NCI-H774 (cell line): ENCODE measurements around the gene MPRIP.
A peak's percentile ranks its signal among the peaks of the same experiment; 100 is the strongest.

Experiments
- DNase-seq: peaks from one replicate; lab custom pipeline; 2025; lab: John Stamatoyannopoulos, UW

MPRIP gene

GRCh38 chr17:17028059-17028877 is 14.0 kb upstream of the MPRIP start:
- DNase-seq = no peak

GRCh38 chr17:17028878-17029535 is 13.2 kb upstream of the MPRIP start:
- no peak for DNase-seq

- no peak for DNase-seq
Measured at GRCh38 chr17:17029938-17030337, 12.3 kb upstream of the MPRIP start.

GRCh38 chr17:17030515-17031211 is 11.6 kb upstream of the MPRIP start:
- DNase-seq = no peak

- no peak for DNase-seq
Measured at GRCh38 chr17:17032131-17032692, 10.0 kb upstream of the MPRIP start.

GRCh38 chr17:17033466-17033865 is 8.8 kb upstream of the MPRIP start:
- no peak for DNase-seq

GRCh38 chr17:17034026-17034425 is 8.2 kb upstream of the MPRIP start:
- DNase-seq = no peak

- DNase-seq = no peak
Measured at GRCh38 chr17:17034496-17035075, 7.7 kb upstream of the MPRIP start.

- no peak for DNase-seq
Measured at GRCh38 chr17:17035490-17035889, 6.8 kb upstream of the MPRIP start.

GRCh38 chr17:17035920-17036523 is 6.2 kb upstream of the MPRIP start:
- no peak for DNase-seq

- no peak for DNase-seq
Measured at GRCh38 chr17:17036524-17036998, 5.7 kb upstream of the MPRIP start.

GRCh38 chr17:17039911-17040310 is 2.3 kb upstream of the MPRIP start:
- DNase-seq = no peak

- no peak for DNase-seq
Measured at GRCh38 chr17:17041018-17041521, 1.2 kb upstream of the MPRIP start.

GRCh38 chr17:17041571-17042383 is 480 bp upstream of the MPRIP start:
- DNase-seq = peak; percentile 77

- DNase-seq = no peak
Measured at GRCh38 chr17:17042851-17043460, 699 bp downstream of the MPRIP start.

- DNase-seq = no peak
Measured at GRCh38 chr17:17043461-17044271, 1.4 kb downstream of the MPRIP start.

GRCh38 chr17:17044846-17045561 is 2.7 kb downstream of the MPRIP start:
- DNase-seq = no peak

- no peak for DNase-seq
Measured at GRCh38 chr17:17048106-17048505, 5.8 kb downstream of the MPRIP start.
